Peyer's patch (tissue), 4 donors: ENCODE data around the gene TMEM143. TPM values are rescaled to one million over a fixed set of nuclear protein-coding genes. Genes with fewer than 3 reads are reported as not detected.
"Not testable (repeated sequence)": the region's sequence is repeated elsewhere in the genome, so short reads cannot be mapped to it uniquely, and the experiment has no call there.

ENCODE experiments used
- DNase-seq, 3 donors: peaks; one replicate each; pipeline ENCODE4 v3.0.0-alpha.2; 2017 to 2019
- H3K27ac ChIP-seq, 4 donors: fragments of 200-600 bp; sonication (generic); one replicate each; pipeline ENCODE4 v1.5.1; 2016 to 2019
- H3K27me3 ChIP-seq, 2 donors: fragments of 200-600 bp; sonication (generic); one replicate each; pipeline ENCODE4 v1.5.1; 2019
- H3K36me3 ChIP-seq, 3 donors: fragments of 200-600 bp; sonication (generic); one replicate each; pipeline ENCODE4 v1.5.1; 2016 to 2019
- H3K4me1 ChIP-seq, 4 donors: fragments of 200-600 bp; sonication (generic); one replicate each; pipeline ENCODE4 v1.5.1; 2016 to 2019
- H3K4me3 ChIP-seq, 4 donors: fragments of 200-600 bp; sonication (generic); 1 replicate in 3 of 4; 2 replicates in 1 of 4; pipeline ENCODE4 v1.5.1; 2016 to 2019; ENCODE audit warnings: mild to moderate bottlenecking in 1 of 4
- H3K9me3 ChIP-seq, 4 donors: fragments of 200-600 bp; sonication (generic); one replicate each; pipeline ENCODE4 v1.5.1; 2016 to 2019; ENCODE audit warnings: mild to moderate bottlenecking in 1 of 4
- POLR2A ChIP-seq, 2 donors: fragments of 450-650 bp; IDR thresholded peaks; one replicate each; pipeline ENCODE4 v1.5.1; 2017; ENCODE audit warnings: antibody characterized with exemption in 2 of 2, mild to moderate bottlenecking in 2 of 2, moderate library complexity in 2 of 2
- total RNA-seq, 4 donors: library from RNA; depleted of rRNA; stranded (reverse); fragments of >200 nt; gene quantifications; one replicate each; pipeline ENCODE4 v1.1.0, GENCODE V29; 2016
- TF ChIP-seq, protein P1 (sequence below), 6 experiments: fragments of 450-650 bp in 4 of 6; fragments of 200-600 bp in 2 of 6; sonication (generic) in 1 of 6; IDR thresholded peaks; one replicate each; pipeline ENCODE4 v1.5.1; 2017 to 2019; ENCODE audit warnings: antibody characterized with exemption in 6 of 6, mild to moderate bottlenecking in 3 of 6, moderate library complexity in 1 of 6

The TMEM143 gene
- total RNA-seq, 4 donors from 2014 or later: 8.6 to 30.5 (median 20.0) TPM

- Histone ChIP-seq H3K27ac (no peak overlapping the region), H3K36me3 (no peaks in the 10 kb centered on the region), H3K4me1 (no peaks in the 10 kb centered on the region), H3K27me3 (no peaks in the 10 kb centered on the region), H3K4me3 (no peak overlapping the region), H3K9me3 (no peaks in the 10 kb centered on the region)
- no peak for TF ChIP-seq POLR2A (IDR thresholded peaks at IDR 0.05)
- TF ChIP-seq, protein P1, sequence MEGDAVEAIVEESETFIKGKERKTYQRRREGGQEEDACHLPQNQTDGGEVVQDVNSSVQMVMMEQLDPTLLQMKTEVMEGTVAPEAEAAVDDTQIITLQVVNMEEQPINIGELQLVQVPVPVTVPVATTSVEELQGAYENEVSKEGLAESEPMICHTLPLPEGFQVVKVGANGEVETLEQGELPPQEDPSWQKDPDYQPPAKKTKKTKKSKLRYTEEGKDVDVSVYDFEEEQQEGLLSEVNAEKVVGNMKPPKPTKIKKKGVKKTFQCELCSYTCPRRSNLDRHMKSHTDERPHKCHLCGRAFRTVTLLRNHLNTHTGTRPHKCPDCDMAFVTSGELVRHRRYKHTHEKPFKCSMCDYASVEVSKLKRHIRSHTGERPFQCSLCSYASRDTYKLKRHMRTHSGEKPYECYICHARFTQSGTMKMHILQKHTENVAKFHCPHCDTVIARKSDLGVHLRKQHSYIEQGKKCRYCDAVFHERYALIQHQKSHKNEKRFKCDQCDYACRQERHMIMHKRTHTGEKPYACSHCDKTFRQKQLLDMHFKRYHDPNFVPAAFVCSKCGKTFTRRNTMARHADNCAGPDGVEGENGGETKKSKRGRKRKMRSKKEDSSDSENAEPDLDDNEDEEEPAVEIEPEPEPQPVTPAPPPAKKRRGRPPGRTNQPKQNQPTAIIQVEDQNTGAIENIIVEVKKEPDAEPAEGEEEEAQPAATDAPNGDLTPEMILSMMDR (IDR thresholded peaks at IDR 0.05): no peak
- DNase-seq: no peak
Observed at GRCh38 chr19:48296963-48297734, 66.6 kb downstream of the TMEM143 start.

GRCh38 chr19:48295458-48295857 is 68.3 kb downstream of the TMEM143 start:
- H3K4me3 ChIP-seq: no peak overlapping the region
- peaks cover 0 to 7% (median 2%) of the 10 kb centered on the region in 4 donors for H3K4me1 ChIP-seq
- no peak overlapping the region for H3K27ac ChIP-seq
- H3K36me3 ChIP-seq: no peaks in the 10 kb centered on the region
- TF ChIP-seq, protein P1 (IDR thresholded peaks at IDR 0.05): no peak
- no peak for TF ChIP-seq POLR2A (IDR thresholded peaks at IDR 0.05)
- no peaks in the 10 kb centered on the region for H3K9me3 ChIP-seq
- no peak for DNase-seq
- no peaks in the 10 kb centered on the region for H3K27me3 ChIP-seq

- TF ChIP-seq, protein P1 (IDR thresholded peaks at IDR 0.05): no peak
- no peak for TF ChIP-seq POLR2A (IDR thresholded peaks at IDR 0.05)
- no peak for DNase-seq
Observed at GRCh38 chr19:48292798-48293197, 70.9 kb downstream of the TMEM143 start.

DNA sequence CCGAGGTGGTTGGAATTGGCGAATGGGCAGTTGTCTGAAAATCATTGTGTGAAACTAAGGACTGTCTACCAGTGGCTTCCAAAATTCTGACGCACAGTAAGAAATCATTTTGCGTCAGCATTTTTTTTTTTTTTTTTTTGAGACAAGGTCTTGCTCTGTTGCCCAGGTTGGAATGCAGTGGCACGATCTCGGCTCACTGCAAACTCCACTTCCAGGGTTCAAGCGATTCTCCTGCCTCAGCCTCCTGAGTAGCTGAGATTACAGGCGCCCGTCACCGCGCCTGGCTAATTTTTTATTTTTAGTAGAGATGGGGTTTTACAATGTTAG is 72.3 kb downstream of the TMEM143 start:
- not testable (repeated sequence) for H3K9me3 ChIP-seq, H3K36me3 ChIP-seq, H3K27ac ChIP-seq, H3K4me1 ChIP-seq, H3K4me3 ChIP-seq, DNase-seq, H3K27me3 ChIP-seq

More at GRCh38 chr19:48292798-48293197, 70.9 kb downstream of the TMEM143 start:
- H3K36me3 ChIP-seq: no peaks in the 10 kb centered on the region
- H3K27ac ChIP-seq: no peak overlapping the region
- H3K4me3 ChIP-seq: no peak overlapping the region
- H3K4me1 ChIP-seq: peaks cover 0 to 8% (median 2%) of the 10 kb centered on the region in 4 donors
- H3K9me3 ChIP-seq: no peaks in the 10 kb centered on the region
- H3K27me3 ChIP-seq: no peaks in the 10 kb centered on the region

- Histone ChIP-seq H3K27me3 (no peaks in the 10 kb centered on the region), H3K4me3 (peak overlapping the region; percentile 20 to 53 (median 44)), H3K9me3 (no peaks in the 10 kb centered on the region), H3K36me3 (no peaks in the 10 kb centered on the region), H3K27ac (peak overlapping the region in 1 of 4 donors; percentile 13), H3K4me1 (peaks cover 0 to 8% (median 2%) of the 10 kb centered on the region in 4 donors)
- DNase-seq: peak; percentile 43 to 84 (median 81)
- TF ChIP-seq POLR2A (IDR thresholded peaks at IDR 0.05): no peak
- TF ChIP-seq, protein P1 (IDR thresholded peaks at IDR 0.05): peak; percentile 90 to 98 (median 96)
Observed at GRCh38 chr19:48290771-48291488, 72.8 kb downstream of the TMEM143 start.

DNA sequence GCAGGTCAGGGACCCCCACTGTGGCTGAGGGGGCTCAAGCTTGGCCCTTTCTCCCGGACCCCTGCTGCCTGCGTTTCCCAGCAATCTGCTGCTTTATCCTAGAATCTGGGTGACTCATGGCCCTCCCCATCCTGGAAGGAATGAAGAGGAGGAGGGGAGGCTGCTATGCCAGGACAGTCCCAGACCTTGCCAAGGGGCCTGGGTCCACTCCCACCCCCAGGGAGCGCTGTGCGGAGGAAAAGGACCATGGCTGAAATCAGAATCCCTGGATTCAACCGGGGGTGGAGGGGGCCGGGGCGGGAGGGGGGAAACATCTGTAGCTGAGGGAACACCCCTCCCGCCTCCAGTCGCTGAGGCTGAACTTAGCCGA is 73.4 kb downstream of the TMEM143 start:
- H3K36me3 ChIP-seq: no peaks in the 10 kb centered on the region
- no peaks in the 10 kb centered on the region for H3K27me3 ChIP-seq
- no peak for TF ChIP-seq POLR2A (IDR thresholded peaks at IDR 0.05)
- TF ChIP-seq, protein P1 (IDR thresholded peaks at IDR 0.05): no peak
- DNase-seq: no peak
- H3K4me3 ChIP-seq: peak overlapping the region in 1 of 4 donors; percentile 42
- peaks cover 0 to 8% (median 2%) of the 10 kb centered on the region in 4 donors for H3K4me1 ChIP-seq
- no peaks in the 10 kb centered on the region for H3K9me3 ChIP-seq
- H3K27ac ChIP-seq: no peak overlapping the region
